ENCODE data around the gene NEUROG1. TPM values are rescaled to one million over a fixed set of nuclear protein-coding genes. Genes with fewer than 3 reads are reported as not detected.

NEUROG1 gene
- total RNA-seq, 1 donor from 2014 or later = not detected

- intact Hi-C loops (cut with micrococcal nuclease) = no loop called here
- Histone ChIP-seq H3K27ac (replicated peaks) (no peak overlapping the region), H3K9me3 (replicated peaks) (no peaks in the 10 kb centered on the region), H3K36me3 (no peaks in the 10 kb centered on the region), H3K4me3 (no peak overlapping the region), H3K4me1 (no peaks in the 10 kb centered on the region), H3K27me3 (ENCODE audit: low read depth) (peaks cover 65% of the 10 kb centered on the region)
- no peak for TF ChIP-seq CTCF (IDR thresholded peaks at IDR 0.05; ENCODE audit: borderline replicate concordance)
- DNase-seq = no peak
Measured at GRCh38 chr5:135567661-135568060, 31.9 kb upstream of the NEUROG1 start.

GRCh38 chr5:135566422-135567400 lies 30.9 kb upstream of the NEUROG1 start:
- peak; percentile 19 for TF ChIP-seq CTCF (IDR thresholded peaks at IDR 0.05; ENCODE audit: borderline replicate concordance)
- intact Hi-C loops (cut with micrococcal nuclease) = no loop called here
- no peak for DNase-seq
- H3K9me3 ChIP-seq (replicated peaks) = no peaks in the 10 kb centered on the region
- H3K4me1 ChIP-seq = no peaks in the 10 kb centered on the region
- no peak overlapping the region for H3K4me3 ChIP-seq
- H3K27me3 ChIP-seq (ENCODE audit: low read depth) = peaks cover 55% of the 10 kb centered on the region
- H3K27ac ChIP-seq (replicated peaks) = no peak overlapping the region
- no peaks in the 10 kb centered on the region for H3K36me3 ChIP-seq

GRCh38 chr5:135565725-135566421 lies 30.1 kb upstream of the NEUROG1 start:
- no peak overlapping the region for H3K27ac ChIP-seq (replicated peaks)
- H3K27me3 ChIP-seq (ENCODE audit: low read depth) = peaks cover 49% of the 10 kb centered on the region
- no peaks in the 10 kb centered on the region for H3K36me3 ChIP-seq
- no peaks in the 10 kb centered on the region for H3K9me3 ChIP-seq (replicated peaks)
- peak; percentile 89 for TF ChIP-seq CTCF (IDR thresholded peaks at IDR 0.05; ENCODE audit: borderline replicate concordance)
- H3K4me1 ChIP-seq = no peaks in the 10 kb centered on the region
- intact Hi-C loops (cut with micrococcal nuclease) = no loop called here
- H3K4me3 ChIP-seq = no peak overlapping the region
- DNase-seq = peak; percentile 68

- H3K4me1 ChIP-seq = no peaks in the 10 kb centered on the region
- no peaks in the 10 kb centered on the region for H3K9me3 ChIP-seq (replicated peaks)
- no peak overlapping the region for H3K4me3 ChIP-seq
- no peak for TF ChIP-seq CTCF (IDR thresholded peaks at IDR 0.05; ENCODE audit: borderline replicate concordance)
- intact Hi-C loops (cut with micrococcal nuclease) = no loop called here
- H3K27ac ChIP-seq (replicated peaks) = no peak overlapping the region
- peaks cover 49% of the 10 kb centered on the region for H3K27me3 ChIP-seq (ENCODE audit: low read depth)
- DNase-seq = no peak
- H3K36me3 ChIP-seq = no peaks in the 10 kb centered on the region
Measured at GRCh38 chr5:135565266-135565665, 29.5 kb upstream of the NEUROG1 start.

- H3K4me3 ChIP-seq = no peak overlapping the region
- no peaks in the 10 kb centered on the region for H3K36me3 ChIP-seq
- H3K4me1 ChIP-seq = no peaks in the 10 kb centered on the region
- DNase-seq = no peak
- no peak for TF ChIP-seq CTCF (IDR thresholded peaks at IDR 0.05; ENCODE audit: borderline replicate concordance)
- peaks cover 50% of the 10 kb centered on the region for H3K27me3 ChIP-seq (ENCODE audit: low read depth)
- intact Hi-C loops (cut with micrococcal nuclease) = loop anchor here (5.0 kb wide), 1 partner anchor 268 kb away; the partner anchor contains the start of gene SLC25A48
- H3K27ac ChIP-seq (replicated peaks) = no peak overlapping the region
- H3K9me3 ChIP-seq (replicated peaks) = no peaks in the 10 kb centered on the region
Measured at GRCh38 chr5:135564331-135564730, 28.6 kb upstream of the NEUROG1 start.

All from left ventricle myocardium inferior (tissue), 1 donor.